Measurements from ENCODE around the gene AK1. TPM values are rescaled to one million over a fixed set of nuclear protein-coding genes. Genes with fewer than 3 reads are reported as not detected.

AK1 gene
- total and polyA plus RNA-seq, 9 of the 15 experiments (the other 6 are each of a cell fraction or from before 2014, with no cell fraction given): 10.1 to 71.8 (median 39.0) TPM

DNA sequence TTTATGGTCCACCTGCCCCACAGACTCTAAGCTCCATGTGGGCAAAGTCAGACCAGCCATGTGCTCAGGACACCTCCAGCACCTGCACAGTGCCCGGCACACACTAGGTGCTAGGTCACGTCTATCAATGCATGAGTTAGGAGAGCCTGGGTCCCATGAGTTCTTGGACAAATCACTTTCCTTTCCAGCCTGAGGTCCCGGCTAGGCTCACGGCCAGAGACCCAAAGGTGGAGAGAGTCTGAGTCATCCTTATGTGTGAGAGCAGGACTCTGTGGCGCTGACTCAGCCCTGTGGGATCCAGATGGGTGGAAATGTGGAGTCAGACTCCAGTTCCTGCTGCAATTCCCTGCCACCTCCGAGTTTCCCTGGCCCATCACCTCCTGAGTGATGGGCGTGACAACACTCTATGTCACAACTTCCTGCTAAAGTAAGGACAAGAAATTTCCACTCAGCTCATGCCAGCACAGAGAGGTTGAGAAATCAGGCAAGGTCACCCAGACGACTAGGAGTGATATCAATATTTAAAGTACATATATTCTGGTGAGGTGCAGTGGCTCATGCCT lies 41.9 kb upstream of the AK1 start (continued):
- TF ChIP-seq POLR2B (IDR thresholded peaks at IDR 0.05; ENCODE audit: low read depth, partially characterized antibody): no peak
- peak; percentile 56; the same call in 1 of the 2 replicates for TF ChIP-seq NBN (IDR thresholded peaks at IDR 0.05; ENCODE audit: low read depth)
- peak; percentile 80 for TF ChIP-seq ZFP36 (IDR thresholded peaks at IDR 0.05; ENCODE audit: low read depth, low read length, partially characterized antibody)
- no peak for TF ChIP-seq RBM17 (IDR thresholded peaks at IDR 0.05; ENCODE audit: borderline replicate concordance, low read depth, low read length)
- no peak for TF ChIP-seq SP2 (IDR thresholded peaks at IDR 0.05; ENCODE audit: extremely low read depth, low read depth, low read length, poor library complexity, severe bottlenecking)
- no peak for TF ChIP-seq RBBP5 (IDR thresholded peaks at IDR 0.05; ENCODE audit: borderline replicate concordance, insufficient read depth, low read length, poor library complexity, severe bottlenecking)
- TF ChIP-seq, protein P1, sequence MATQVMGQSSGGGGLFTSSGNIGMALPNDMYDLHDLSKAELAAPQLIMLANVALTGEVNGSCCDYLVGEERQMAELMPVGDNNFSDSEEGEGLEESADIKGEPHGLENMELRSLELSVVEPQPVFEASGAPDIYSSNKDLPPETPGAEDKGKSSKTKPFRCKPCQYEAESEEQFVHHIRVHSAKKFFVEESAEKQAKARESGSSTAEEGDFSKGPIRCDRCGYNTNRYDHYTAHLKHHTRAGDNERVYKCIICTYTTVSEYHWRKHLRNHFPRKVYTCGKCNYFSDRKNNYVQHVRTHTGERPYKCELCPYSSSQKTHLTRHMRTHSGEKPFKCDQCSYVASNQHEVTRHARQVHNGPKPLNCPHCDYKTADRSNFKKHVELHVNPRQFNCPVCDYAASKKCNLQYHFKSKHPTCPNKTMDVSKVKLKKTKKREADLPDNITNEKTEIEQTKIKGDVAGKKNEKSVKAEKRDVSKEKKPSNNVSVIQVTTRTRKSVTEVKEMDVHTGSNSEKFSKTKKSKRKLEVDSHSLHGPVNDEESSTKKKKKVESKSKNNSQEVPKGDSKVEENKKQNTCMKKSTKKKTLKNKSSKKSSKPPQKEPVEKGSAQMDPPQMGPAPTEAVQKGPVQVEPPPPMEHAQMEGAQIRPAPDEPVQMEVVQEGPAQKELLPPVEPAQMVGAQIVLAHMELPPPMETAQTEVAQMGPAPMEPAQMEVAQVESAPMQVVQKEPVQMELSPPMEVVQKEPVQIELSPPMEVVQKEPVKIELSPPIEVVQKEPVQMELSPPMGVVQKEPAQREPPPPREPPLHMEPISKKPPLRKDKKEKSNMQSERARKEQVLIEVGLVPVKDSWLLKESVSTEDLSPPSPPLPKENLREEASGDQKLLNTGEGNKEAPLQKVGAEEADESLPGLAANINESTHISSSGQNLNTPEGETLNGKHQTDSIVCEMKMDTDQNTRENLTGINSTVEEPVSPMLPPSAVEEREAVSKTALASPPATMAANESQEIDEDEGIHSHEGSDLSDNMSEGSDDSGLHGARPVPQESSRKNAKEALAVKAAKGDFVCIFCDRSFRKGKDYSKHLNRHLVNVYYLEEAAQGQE (IDR thresholded peaks at IDR 0.05; ENCODE audit: borderline replicate concordance): peak; percentile 35; the same call in 1 of the 2 replicates
- TF ChIP-seq, protein P1 (CRISPR knock-in tag; IDR thresholded peaks at IDR 0.05; ENCODE audit: low read depth): no peak
- no peak for TF ChIP-seq YY1 (IDR thresholded peaks at IDR 0.05; ENCODE audit: borderline replicate concordance in 1 of 3, control insufficient read depth in 1 of 3, extremely low read depth in 1 of 3, insufficient read depth in 3 of 3, insufficient read length in 1 of 3, insufficient replicate concordance in 2 of 3, low read depth in 1 of 3, low read length in 2 of 3)
- TF ChIP-seq PHF8 (IDR thresholded peaks at IDR 0.05; ENCODE audit: borderline replicate concordance, low read length): no peak
- TF ChIP-seq, protein P2, sequence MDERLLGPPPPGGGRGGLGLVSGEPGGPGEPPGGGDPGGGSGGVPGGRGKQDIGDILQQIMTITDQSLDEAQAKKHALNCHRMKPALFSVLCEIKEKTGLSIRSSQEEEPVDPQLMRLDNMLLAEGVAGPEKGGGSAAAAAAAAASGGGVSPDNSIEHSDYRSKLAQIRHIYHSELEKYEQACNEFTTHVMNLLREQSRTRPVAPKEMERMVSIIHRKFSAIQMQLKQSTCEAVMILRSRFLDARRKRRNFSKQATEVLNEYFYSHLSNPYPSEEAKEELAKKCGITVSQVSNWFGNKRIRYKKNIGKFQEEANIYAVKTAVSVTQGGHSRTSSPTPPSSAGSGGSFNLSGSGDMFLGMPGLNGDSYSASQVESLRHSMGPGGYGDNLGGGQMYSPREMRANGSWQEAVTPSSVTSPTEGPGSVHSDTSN (CRISPR knock-in tag; IDR thresholded peaks at IDR 0.05; ENCODE audit: low read depth): no peak
- TF ChIP-seq, protein P2 (tag; conservative IDR thresholded peaks at IDR 0.05; ENCODE audit: low read depth): no peak
- no peak for TF ChIP-seq TBP (optimal IDR thresholded peaks at IDR 0.05; ENCODE audit: low read depth, low read length)
- TF ChIP-seq ZSCAN29 (IDR thresholded peaks at IDR 0.05): no peak
- peak; percentile 37; the same call in 1 of the 2 replicates for TF ChIP-seq SMARCC2 (IDR thresholded peaks at IDR 0.05; ENCODE audit: low read depth)
- TF ChIP-seq PTTG1 (tag; IDR thresholded peaks at IDR 0.05; ENCODE audit: low read depth): no peak
